Activated T-helper 2 cell treated with anti-CD3 and anti-CD28 coated beads, Interferon-gamma antibody, Interleukin-2, Interleukin-4, amounts not matched to agents 10 μg/mL and 5 μg/mL and 100 μg/mL, durations not matched to agents 14 hours and 24 hours and 36 hours (primary cell): ENCODE results near the gene ZXDB. TPM values are rescaled to one million over a fixed set of nuclear protein-coding genes. Genes with fewer than 3 reads are reported as not detected.
"Not testable (repeated sequence)": the region's sequence is repeated elsewhere in the genome, so short reads cannot be mapped to it uniquely, and the experiment has no call there.

Source experiments
- DNase-seq: peaks from one replicate; pipeline ENCODE4 v3.0.0; 2021; ENCODE audit warnings: low spot score
- H3K27ac Mint-ChIP-seq: one replicate; pipeline ENCODE4 v1.8.0; 2021; ENCODE audit warnings: mixed read lengths
- H3K27me3 Mint-ChIP-seq: one replicate; pipeline ENCODE4 v1.8.0; 2021; ENCODE audit warnings: low read depth, mixed read lengths
- H3K36me3 Mint-ChIP-seq: one replicate; pipeline ENCODE4 v1.8.0; 2021; ENCODE audit warnings: low read depth, mixed read lengths
- H3K4me1 Mint-ChIP-seq: one replicate; pipeline ENCODE4 v1.8.0; 2021; ENCODE audit warnings: low read depth, mixed read lengths
- H3K4me3 Mint-ChIP-seq: one replicate; pipeline ENCODE4 v1.8.0; 2021; ENCODE audit warnings: low read depth, mild to moderate bottlenecking, moderate library complexity, mixed read lengths
- H3K9me3 Mint-ChIP-seq: one replicate; pipeline ENCODE4 v1.8.0; 2021; ENCODE audit warnings: mixed read lengths
- intact Hi-C: fragments of 100-400 bp; cut with micrococcal nuclease; formaldehyde crosslinking; loops from one replicate; pipeline ENCODE4 v1.15.1; 2023
- total RNA-seq: library from RNA; stranded (reverse); gene quantifications from 2 replicates; pipeline ENCODE4 v1.2.3, GENCODE V29; 2022

Gene ZXDB
- total RNA-seq, 1 donor from 2014 or later = 5.5 TPM

GRCh38 chrX:57607295-57608187, 15.7 kb downstream of the ZXDB start:
- no peak overlapping the region for H3K27ac Mint-ChIP-seq
- no peaks in the 10 kb centered on the region for H3K27me3 Mint-ChIP-seq
- no peak overlapping the region for H3K4me3 Mint-ChIP-seq
- H3K9me3 Mint-ChIP-seq = no peaks in the 10 kb centered on the region
- H3K36me3 Mint-ChIP-seq = no peaks in the 10 kb centered on the region
- no peak for DNase-seq
- intact Hi-C loops = no loop called here
- H3K4me1 Mint-ChIP-seq = no peaks in the 10 kb centered on the region

- H3K27ac Mint-ChIP-seq, H3K4me1 Mint-ChIP-seq, intact Hi-C loops, DNase-seq, H3K4me3 Mint-ChIP-seq, H3K27me3 Mint-ChIP-seq, H3K36me3 Mint-ChIP-seq: not testable (repeated sequence)
- H3K9me3 Mint-ChIP-seq = peaks cover 18% of the 10 kb centered on the region
Observed at GRCh38 chrX:57613351-57613750, 21.5 kb downstream of the ZXDB start.

- H3K4me3 Mint-ChIP-seq, H3K36me3 Mint-ChIP-seq, H3K4me1 Mint-ChIP-seq, H3K27me3 Mint-ChIP-seq, DNase-seq, H3K27ac Mint-ChIP-seq, intact Hi-C loops: not testable (repeated sequence)
- H3K9me3 Mint-ChIP-seq = peaks cover 21% of the 10 kb centered on the region
Observed at GRCh38 chrX:57629438-57629837, 37.6 kb downstream of the ZXDB start.

GRCh38 chrX:57640674-57641016, 48.8 kb downstream of the ZXDB start:
- intact Hi-C loops = no loop called here
- no peaks in the 10 kb centered on the region for H3K36me3 Mint-ChIP-seq
- DNase-seq = no peak
- H3K9me3 Mint-ChIP-seq = peaks cover 5% of the 10 kb centered on the region
- H3K27ac Mint-ChIP-seq = no peak overlapping the region
- H3K27me3 Mint-ChIP-seq = no peaks in the 10 kb centered on the region
- H3K4me3 Mint-ChIP-seq = no peak overlapping the region
- H3K4me1 Mint-ChIP-seq = no peaks in the 10 kb centered on the region

GRCh38 chrX:57641338-57641737, 49.5 kb downstream of the ZXDB start:
- DNase-seq = no peak
- no peak overlapping the region for H3K27ac Mint-ChIP-seq
- no peaks in the 10 kb centered on the region for H3K27me3 Mint-ChIP-seq
- H3K4me3 Mint-ChIP-seq = no peak overlapping the region
- H3K36me3 Mint-ChIP-seq = no peaks in the 10 kb centered on the region
- H3K4me1 Mint-ChIP-seq = no peaks in the 10 kb centered on the region
- intact Hi-C loops = no loop called here
- peaks cover 3% of the 10 kb centered on the region for H3K9me3 Mint-ChIP-seq

- Mint-ChIP-seq H3K9me3 (no peaks in the 10 kb centered on the region), H3K4me3 (no peak overlapping the region), H3K4me1 (no peaks in the 10 kb centered on the region), H3K27ac (no peak overlapping the region), H3K36me3 (no peaks in the 10 kb centered on the region), H3K27me3 (no peaks in the 10 kb centered on the region)
- no peak for DNase-seq
- intact Hi-C loops = no loop called here
Observed at GRCh38 chrX:57643698-57644097, 51.9 kb downstream of the ZXDB start.

- no peak overlapping the region for H3K4me3 Mint-ChIP-seq
- no peaks in the 10 kb centered on the region for H3K27me3 Mint-ChIP-seq
- no peaks in the 10 kb centered on the region for H3K4me1 Mint-ChIP-seq
- DNase-seq = no peak
- intact Hi-C loops = no loop called here
- H3K36me3 Mint-ChIP-seq = no peaks in the 10 kb centered on the region
- H3K9me3 Mint-ChIP-seq = no peaks in the 10 kb centered on the region
- H3K27ac Mint-ChIP-seq = no peak overlapping the region
Observed at GRCh38 chrX:57647020-57647419, 55.2 kb downstream of the ZXDB start.

Other genes with a start within 250 kb of the ZXDB start
- not detected in 2 replicates for gene NLRP2B, start 88.2 kb downstream of the ZXDB start, total RNA-seq